NOMO-1 treated with dmso at 0.1 percent for 144 hours (cell line): Measurements from ENCODE around the gene IL16.

Experiments
- DNase-seq: peaks from one replicate; lab custom pipeline; 2025; ENCODE audit not compliant: unreplicated experiment; lab: John Stamatoyannopoulos, UW

Gene IL16

DNA sequence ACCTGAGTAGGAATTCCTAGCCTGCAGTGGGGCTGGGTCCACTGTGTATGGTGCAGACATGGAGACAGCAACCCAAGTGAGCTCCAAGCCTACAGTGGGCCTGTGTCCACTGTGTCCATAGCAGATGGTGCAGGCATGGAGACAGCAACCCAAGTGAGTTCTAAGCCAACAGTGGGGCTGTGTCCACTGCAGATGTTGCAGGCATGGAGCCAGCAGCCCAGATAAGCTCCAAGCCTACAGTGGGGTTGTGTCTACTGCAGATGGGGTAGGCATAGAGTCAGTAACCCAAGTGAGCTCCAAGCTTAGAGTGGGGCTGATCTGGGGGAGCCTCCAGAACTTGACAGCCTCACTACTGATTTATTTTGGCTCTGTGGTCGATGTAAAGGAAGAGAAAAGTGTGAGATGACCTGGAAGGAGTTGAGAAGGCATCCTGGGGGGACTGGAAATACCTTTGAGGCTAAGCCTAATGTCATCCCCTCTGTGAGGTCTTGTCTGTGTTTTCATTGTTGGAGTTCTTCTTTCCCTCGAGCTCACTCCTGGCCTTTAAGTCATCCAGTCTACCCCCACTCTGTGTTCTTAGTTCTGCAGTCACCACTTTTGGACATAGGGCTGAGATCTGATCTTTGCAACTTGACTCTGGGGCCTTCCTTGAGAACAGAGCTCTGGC lies 22.4 kb upstream of the IL16 start:
- DNase-seq = no peak

DNA sequence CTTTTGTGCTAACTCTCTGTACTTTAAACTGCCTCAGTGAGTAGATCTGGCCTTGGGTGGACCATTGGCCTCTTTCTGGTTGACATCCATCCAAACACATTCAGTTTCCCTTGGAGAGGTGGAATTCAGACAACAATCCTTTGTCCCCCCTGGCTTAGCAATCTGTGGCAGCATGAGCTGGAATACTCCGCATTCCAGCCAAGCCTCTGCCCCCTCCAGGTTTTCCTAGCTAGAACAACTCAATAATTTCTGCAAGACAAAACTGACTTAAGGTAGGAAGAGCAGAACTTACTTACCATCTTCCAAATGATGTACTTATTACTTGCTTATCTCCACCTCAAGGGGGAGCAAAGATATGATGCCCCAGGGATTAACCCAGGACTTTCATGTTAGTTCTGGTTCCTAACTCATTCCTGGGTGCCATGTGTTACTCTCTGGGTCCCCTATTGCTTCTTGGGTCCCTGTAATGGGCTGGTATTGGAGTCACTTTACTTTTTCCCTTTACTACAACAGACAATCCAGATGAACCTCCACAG lies 21.8 kb upstream of the IL16 start:
- DNase-seq = no peak

DNA sequence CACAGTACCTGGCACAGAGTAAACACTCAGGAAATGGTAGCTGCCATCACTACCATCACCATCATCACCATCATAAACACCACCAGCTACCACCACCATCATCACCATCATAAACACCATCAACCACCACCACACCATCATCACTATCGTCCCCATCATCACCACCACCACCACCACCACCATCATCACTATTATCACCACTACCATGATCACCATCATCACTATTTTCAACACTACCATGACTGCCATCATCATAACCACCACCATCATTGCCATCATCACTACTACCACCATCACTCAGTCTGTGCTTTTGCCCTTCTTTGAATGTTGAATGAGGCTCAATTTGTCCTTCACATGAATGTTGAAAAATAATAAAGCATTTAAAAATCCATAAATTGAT lies 21.2 kb upstream of the IL16 start:
- DNase-seq = no peak

DNA sequence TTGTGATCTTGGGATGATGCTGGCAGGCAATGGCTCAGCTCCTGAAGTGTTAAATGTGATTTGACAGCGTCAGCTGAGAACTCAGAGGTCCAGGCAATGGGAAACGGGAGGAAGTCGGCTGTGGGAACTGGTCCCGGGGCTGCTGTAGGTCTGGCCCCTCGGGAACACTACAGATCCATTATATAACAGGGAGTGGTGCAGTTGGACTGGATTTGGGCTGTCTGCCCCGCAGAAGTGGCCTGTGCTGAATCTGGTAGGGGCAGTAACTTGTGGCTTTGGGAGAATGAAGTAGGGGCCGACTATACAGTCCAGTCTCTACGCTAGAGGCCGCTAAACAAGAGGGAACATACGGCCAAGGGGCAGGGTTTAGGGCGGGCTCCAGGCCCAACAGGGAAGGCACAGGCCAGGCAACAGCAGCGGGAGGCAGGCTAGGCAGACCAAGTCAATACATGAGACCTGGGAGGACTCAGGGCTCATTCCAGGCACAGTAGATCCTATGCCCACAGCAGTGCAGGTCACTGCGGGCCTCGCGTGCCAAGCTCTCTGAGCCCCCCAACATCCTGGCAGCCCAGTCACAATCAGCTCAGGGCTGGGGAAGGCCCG lies 20.3 kb upstream of the IL16 start:
- DNase-seq = no peak

DNA sequence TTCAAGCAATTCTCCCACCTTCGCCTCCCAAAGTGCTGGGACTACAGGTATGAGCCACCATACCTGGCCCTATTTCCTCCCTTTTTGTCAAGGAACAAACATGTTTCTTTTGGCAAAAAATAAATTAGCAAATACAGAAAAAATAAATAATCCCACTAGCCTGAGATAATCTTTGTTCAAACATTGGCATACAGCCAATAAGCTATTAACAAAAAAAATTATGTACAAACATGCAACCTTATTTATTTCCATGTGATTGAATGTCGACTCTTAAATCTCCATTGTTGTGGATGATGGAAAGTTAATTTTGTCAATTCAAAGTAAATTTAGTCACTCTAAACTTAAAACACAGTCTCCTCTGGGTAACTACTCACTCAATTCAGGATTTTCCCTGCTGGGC lies 18.3 kb upstream of the IL16 start:
- no peak for DNase-seq

DNA sequence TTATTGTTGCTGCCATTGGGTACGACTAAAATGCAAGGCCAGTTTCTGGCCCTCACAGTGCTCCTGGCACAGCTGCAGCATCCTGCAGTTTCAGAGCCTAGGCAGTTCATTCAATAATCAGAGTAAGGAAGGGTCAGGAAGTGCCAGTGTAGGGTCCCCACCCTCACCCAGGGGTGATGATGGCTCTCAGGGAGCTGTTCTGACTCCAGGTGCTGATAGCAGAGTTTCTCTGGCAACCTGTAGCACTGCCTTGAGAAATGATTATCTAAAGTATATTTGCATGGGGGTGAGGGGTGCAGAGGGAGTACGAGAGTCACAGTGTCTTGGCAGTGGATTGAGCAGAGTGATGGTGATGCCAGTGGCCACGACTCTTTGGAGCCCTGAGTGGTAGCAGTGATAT lies 15.5 kb upstream of the IL16 start:
- DNase-seq = no peak

DNA sequence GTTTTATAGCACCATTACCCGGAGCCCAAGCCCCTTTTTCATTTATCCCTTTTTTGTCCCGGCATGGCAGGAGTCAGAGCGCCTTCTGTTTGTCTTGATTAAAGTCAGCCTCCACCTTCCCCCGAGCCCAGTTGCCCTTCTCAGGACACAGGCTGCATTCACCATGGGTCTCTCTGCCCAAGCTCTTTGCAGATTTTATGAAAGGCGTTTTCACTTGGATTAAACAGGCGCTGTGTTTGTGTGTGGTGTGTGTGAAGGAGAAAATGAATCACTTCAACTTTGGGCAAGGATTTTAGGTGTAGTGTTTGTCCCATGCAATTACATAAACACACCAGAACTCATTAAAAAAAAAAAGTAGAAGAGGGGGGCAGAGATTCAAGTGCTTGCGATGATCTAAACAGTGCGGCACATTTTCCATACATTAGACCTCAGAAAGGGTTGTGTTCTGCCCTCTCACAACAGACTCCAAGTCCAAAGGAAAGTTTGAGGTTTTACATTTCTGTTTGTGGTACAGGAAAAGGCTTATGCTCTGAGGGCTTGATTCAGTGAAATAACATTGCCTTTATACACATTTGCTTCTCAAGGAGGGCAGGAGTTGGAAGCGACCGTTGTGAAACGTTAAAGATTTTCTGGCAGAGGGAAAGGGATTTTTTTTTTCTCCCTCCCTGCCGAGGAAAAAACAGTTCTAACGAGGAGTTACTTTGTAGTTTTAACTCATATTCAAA lies 14.5 kb upstream of the IL16 start:
- no peak for DNase-seq

DNA sequence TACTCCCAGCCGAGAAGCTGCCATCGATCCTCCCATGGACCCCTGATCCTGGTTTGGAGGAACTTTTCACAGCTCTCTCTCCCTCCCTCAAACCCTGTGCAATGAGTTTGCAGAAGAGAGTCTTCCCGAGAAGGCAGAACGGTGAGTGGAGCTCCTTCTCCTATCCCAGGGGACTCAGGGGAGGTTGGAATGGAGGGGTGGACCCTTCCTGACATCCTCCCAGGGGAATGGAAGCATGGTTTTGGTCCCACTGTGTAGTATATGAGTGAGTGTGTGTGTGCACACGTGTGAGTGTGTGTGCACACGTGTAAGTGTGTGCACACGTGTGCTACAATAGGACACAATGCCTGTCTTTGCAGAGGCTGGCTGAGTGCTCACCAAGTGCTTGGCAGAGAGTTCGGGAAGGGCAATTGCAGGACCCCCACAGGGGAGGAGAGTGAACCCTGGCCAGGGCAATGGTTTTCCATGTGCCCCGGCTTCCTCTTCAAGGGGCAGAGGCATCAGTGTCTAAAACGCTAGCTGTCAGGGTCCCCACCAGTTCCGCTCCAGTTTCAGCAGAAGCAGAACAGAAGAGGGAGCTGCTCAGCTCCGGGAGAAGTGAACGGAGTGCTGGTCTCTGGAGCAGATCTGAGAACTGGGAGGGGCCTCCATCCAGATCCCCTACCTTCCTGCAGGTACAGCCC lies 13.8 kb upstream of the IL16 start:
- no peak for DNase-seq

DNA sequence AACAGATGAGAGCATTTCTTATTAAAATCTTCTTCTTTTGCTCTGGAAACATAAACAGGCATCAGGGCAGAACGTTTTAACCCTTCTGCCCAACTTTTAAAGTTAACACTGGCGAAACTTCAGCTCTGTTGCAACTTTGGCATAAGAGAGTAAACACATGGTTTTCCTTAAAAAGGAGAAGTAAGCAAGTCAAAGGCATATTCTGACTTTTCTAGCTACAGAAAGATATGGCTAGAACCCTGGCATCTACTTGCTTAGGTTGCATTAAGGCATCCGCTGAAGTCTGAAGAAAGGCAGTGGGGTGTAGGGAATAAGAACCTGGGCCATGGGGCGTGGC lies 13.3 kb upstream of the IL16 start:
- DNase-seq = no peak

DNA sequence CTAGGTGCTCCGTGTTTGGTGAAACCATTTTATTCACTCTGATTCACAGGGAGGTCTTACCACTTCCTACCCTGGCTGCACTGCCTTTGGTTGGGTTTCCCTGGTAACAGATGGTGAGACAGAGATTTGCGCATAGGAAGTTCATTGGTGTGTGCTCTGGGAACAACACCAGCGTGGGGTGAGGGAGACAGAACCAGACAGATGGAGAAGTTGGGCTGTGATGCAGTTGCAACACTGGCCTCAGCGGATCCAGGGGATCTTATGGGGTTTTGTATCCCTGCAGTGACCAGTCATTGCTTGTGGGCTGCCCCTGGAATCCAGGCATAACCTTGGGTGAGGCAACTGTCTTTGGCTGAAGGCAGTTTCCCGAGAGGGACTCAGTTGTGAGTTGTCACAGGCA lies 12.5 kb upstream of the IL16 start:
- no peak for DNase-seq

DNA sequence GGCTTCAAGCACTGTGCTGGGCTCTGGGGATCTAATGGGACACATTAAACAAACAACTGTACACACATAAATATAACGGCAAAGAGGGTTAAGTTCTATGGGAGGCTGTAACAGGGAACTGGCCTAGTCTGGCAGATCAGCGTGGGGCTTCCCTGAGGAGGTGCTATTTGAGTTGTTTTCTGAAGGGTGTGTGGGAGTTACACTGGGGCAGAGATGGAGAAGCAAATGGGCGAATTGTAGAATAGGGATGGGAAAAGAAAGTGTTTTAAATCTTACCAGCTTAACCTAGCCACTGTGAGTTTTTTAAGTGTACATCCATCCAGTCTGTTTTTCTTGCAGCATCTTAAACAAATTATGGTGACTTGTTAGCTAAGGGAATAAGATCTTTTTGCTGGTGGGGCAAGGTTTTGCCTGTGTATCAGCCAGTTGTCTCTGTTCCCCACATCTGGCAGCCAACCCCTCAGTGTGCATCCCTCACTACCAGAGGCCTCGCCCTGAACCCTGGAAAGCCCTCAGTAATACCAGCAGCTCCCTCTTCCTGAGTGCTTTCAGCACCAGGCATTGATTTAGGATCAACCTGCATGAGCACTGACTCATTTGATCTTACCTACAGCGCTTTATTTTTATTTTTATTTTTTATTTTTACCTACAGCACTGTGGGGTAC lies 10.9 kb upstream of the IL16 start:
- DNase-seq = no peak

DNA sequence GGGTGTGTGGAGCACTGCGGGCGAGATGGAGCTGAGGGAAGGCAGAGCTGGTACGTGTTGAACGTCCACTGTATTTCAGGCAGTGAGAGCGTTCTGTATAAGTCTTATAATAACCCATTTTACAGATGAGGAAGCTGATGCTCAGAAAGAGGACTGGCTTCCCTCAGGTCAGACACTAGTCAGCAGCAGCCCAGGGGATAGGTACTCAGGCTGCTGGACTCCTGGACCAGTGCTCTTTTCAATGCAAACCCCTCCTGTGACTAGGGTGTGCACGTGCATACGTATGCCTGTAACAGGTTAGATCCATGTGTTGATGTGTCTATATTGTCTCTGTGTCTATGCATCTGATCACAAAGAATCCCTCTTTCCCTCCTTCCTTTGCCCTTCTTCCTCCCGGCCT lies 8.3 kb upstream of the IL16 start:
- DNase-seq = no peak

DNA sequence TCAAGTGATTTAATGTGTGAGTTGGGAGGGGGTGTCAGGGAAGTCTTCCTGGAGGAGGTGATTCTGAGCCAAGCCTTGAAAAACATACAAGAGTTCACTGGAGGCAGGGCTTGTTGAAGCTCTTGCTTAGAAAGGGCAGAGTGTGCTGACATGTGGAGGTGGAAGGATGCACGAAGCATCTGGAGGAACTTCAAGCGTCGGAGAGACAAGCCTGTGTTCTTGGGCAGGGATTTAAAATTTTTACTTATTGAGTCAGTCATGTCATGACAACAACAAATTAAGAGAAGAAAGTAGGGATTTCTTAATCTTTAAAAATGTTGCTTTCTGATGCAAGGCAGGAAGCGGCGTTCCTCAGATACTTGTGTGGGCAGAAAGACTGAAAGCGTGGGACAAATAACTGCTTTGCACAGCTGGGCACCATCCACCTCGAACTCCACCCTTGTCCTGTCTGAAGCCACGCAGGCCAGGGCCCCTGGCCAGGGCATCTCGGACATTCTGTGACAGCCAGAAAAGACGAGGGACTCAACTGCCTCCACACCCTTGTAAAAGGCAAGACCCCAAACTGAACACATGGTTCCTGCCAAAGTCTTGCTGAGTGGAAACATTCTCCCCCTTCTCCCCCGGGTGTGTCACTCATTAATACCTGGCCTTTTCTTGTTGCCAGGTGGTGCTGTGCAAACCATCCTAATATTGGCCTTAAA lies 6.9 kb upstream of the IL16 start:
- no peak for DNase-seq

DNA sequence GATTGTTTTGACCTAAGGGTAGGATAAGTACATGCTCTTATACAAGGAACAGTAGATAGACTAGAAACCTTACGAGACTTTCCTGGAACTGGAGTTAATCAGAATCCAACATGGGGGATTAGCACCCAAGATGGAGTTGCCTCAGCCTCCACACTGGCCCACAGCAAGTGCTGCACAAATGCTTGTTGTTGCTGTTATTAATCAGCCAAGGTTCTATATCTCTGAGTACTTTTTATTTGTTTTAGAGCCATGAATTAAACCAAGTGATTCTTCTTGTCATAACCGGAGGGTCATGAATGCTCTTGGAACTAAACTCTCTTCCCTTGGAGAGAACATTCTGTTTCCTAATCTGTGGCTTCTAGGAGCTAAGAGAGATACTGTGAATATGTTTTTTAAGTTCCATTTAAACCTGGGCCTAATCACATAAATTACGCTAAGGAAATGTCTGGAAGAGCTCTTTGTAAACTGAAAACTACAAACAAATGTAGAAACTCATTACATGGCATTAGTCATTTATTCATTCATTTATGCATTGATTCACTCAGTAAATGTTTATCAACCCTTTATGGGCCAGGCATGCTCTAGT lies 5.7 kb upstream of the IL16 start:
- DNase-seq = no peak

DNA sequence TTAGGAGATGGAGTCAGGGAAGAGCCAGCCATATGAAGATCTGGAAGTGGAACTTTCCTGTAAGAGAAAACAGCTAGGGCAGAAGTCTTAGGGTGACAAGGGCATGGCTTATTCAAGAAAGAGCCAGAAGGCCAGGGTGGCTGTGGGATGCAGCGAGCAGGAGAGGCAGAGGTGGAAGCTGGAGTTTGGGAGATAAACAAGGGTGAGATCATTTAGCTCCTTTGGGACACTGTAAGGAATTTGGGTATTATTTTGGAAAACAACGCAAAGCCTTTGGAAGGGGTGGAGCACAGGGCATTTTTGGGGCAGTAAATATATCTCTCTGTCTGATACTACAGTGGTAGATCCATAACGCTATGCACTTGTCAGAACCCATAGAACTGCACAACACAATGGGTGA lies 5.0 kb upstream of the IL16 start:
- no peak for DNase-seq

DNA sequence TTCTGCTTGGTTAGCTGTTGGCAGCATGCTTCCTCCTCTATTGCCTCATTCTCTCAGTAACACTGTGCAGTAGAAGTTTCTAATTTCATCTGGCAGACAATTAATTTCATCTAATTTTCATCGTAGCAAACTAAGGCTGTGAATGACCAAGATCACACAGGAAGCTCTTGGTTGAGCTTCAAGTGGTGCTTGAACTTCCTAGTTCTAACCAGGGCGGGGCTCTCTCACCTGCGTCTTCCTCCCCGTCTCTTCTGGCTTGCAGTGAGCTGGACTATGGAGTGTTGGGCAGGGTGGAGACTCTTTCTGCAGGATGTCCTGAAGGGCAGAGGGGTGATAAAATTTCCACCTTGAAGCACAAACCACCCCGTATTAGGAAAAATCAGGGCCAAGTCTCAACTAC lies 2.0 kb upstream of the IL16 start:
- no peak for DNase-seq

DNA sequence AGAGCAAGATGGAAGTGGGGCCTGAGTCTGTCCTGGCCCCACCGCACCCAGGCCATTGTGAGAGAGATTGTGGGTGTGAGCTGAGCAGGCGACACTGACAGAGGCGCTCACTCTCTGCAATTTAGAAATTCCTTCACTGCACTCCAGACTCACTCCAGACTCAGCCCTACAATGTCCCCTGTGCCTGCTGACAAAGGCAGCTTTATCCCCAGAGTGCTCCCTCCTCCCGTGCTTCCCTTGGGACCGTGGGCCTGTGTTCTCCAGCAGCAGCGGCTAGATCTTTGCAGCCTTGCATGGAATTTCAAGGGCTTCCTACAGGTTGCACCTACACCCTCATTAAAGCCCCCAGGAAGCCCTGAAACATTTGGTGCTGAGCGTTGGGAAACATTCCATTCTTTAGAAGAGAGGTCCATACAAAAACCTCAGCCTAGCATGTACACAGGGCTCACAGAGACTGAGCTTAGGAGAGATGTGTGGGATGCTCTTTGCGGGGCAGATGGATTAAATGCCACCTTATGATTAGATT lies 1.3 kb upstream of the IL16 start:
- no peak for DNase-seq

DNA sequence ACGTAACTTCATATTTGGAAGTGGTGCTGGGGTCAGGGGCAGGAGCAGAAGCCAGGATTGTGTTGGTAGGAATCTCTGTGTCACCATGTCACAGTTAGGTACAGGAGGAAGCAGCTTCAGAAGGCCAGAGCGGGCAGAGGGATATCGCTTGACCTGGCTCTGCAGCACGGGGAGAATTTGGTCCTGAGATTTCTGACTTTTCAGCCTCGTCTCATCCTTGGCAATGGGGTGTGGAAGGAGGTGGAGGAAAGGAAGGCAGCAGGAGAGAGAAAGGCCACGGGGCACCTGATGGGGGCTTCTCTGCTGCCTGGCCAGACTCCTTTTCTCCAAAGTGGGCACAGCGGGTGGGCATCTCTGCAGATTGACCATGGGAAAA lies 564 bp downstream of the IL16 start:
- no peak for DNase-seq

DNA sequence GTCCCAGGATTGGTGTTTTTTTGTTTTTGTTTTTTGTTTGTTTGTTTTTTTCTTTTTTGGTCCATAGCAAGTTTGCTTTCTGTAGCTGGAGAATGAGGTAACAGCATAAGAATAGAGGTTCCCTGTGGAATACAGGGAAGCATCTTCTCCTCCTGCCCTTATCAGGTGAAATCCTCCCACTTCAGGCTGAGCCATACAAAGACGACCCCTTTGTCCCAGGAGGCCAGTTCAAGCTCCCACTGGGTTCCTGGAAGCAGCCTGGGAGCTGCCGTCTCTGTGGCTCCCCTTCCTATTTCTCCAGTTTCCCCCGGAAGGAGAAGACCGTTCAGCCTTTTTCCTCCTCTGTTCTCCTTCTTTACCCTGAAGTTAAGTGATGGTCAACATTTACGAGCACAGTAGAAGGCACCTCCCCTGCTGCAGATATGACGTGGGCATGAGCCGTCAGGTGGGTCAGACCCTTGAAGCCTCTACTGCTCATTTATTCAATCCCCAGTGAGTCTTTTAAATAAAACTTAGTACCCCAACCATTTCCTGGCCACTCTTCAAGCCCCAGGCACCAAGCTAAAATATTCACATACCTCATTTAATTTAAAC lies 1.1 kb downstream of the IL16 start:
- no peak for DNase-seq
